ENCODE data around the gene EXOC6.
A peak's percentile ranks its signal among the peaks of the same experiment; 100 is the strongest.

EXOC6 gene, protein sequence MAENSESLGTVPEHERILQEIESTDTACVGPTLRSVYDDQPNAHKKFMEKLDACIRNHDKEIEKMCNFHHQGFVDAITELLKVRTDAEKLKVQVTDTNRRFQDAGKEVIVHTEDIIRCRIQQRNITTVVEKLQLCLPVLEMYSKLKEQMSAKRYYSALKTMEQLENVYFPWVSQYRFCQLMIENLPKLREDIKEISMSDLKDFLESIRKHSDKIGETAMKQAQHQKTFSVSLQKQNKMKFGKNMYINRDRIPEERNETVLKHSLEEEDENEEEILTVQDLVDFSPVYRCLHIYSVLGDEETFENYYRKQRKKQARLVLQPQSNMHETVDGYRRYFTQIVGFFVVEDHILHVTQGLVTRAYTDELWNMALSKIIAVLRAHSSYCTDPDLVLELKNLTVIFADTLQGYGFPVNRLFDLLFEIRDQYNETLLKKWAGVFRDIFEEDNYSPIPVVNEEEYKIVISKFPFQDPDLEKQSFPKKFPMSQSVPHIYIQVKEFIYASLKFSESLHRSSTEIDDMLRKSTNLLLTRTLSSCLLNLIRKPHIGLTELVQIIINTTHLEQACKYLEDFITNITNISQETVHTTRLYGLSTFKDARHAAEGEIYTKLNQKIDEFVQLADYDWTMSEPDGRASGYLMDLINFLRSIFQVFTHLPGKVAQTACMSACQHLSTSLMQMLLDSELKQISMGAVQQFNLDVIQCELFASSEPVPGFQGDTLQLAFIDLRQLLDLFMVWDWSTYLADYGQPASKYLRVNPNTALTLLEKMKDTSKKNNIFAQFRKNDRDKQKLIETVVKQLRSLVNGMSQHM

DNA sequence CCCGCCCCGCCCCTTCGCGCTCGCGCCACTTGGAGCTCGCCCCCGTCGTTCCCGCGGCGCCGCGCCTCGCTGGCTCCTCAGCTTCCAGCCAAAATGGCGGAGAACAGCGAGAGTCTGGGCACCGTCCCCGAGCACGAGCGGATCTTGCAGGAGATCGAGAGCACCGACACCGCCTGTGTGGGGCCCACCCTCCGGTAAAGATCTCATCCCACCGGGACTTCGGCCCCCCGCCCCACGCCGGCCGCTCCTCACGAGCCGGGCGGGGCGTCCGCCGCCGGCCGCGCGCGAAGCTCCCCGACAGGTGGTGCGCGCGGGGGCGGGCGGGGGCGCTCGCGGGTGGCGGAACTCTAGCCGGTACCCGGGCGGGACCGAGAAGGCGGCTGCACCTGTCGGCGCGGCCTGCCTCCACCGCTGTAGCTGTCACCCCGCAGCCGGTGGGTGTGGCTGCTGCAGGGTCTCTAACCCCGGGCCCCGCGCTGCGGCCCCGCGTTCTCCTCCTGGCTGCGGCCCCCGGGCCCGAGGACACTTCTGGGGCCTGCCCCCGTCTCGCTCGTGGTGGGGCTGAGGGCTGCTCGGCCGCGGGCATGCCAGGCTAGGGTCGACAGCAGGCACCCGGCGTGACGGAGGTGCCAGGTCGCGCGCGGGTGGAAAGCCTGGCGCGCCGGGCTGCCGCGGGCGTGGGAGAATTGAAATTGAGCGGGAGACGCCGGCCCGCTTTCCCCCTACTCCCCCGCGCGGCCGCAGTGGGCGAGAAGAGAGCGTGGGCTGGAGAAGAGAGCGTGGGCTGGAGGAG is at the start of gene EXOC6:
Gene EXOC6 (plus strand): TSS at position 80 of the 793 bp plus-strand sequence. CDS start 14 bp downstream, at position 94.
- DNase-seq (ENCODE audit: low read depth in 2 of 2): peak; percentile 64 to 70

DNA sequence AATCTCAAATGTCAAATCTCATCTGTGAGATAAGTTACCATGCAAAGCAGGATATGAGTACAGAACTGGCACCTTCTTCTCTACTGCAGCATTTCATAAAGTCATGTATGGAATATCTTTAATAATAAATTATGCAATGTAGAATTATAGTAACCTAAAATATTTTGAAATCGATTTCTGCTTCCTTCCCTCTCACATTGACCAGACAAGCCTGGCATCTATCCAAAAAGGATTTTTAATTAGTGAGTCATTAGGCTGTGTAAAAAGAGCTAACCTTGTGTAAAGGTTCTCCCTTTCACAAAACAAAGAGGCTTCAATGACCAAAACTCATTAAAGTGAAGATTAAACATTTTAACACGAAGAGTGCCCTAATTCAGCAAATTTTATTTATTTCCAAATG is 48.8 kb upstream of the EXOC6 start:
- DNase-seq (ENCODE audit: low read depth in 2 of 2): no peak

DNA sequence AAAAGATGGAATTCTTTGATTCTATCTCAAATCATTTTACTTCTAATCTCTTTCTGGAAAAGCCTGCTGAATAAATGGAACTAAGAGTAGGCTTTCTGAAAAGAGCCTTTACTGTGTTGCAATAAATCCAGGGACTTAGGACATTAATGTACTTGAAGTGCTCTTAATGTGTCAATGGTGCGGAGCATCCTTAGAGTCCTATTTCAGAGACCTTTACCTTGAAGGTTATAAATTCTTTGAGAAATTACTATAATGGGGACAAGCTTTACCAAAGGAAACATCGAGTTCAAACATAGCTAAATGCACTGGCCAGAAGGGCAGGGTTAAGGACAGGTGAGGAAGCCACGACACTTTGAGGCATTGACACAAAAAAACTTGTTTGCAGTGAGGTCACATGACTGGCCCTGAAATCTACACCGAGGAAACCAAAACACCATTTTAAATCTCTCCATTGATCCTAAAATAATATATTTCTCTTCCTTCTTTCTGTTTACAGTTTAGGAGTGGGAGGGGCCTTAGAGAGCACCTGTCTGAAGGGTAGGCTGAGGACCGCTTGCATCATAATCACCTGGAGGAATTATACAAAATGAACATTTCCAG is 48.1 kb upstream of the EXOC6 start:
- DNase-seq (ENCODE audit: low read depth in 2 of 2): no peak

DNA sequence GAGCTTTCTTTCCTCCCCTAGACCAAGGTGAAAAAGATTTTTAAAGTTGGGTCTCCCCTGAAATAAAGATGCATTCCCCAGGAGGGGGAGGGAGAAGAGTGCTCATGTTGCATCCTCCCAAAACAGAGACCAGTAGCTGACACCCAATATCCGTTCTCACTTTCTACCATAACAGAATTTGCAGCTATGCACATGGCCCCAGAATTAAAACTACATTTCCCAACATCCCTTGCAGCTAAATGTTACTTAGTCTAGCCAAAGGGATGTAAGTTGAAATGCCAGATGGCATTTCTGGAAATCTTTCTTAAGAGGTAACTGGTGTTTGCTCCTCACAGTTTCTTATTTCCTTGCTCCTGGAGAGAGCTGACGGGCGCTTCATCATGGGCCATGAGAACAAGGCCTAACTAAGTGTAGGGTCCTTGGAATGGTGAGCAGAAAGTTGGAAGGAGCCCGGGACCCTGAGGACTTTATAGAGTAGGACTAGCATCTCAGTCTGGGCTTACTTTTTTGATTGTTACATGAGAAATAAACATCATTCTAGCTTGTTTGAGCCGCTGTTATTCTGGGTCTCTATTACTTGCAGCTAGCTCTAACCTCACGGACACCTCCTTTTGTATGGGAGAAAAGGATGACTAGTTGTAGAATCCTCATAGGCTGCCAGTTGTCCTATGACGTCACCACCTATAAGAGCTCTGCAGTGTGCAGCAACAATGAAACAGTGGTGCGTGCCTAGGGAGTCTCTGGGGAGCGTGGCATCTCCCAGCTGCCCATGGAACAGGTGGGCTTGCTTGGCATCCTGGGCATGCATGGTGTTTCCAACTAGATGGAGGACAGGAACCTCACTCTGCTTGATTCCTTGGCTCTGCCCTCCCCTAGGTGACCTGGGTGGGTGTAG is 46.1 kb upstream of the EXOC6 start:
- no peak for DNase-seq (ENCODE audit: low read depth in 2 of 2)

DNA sequence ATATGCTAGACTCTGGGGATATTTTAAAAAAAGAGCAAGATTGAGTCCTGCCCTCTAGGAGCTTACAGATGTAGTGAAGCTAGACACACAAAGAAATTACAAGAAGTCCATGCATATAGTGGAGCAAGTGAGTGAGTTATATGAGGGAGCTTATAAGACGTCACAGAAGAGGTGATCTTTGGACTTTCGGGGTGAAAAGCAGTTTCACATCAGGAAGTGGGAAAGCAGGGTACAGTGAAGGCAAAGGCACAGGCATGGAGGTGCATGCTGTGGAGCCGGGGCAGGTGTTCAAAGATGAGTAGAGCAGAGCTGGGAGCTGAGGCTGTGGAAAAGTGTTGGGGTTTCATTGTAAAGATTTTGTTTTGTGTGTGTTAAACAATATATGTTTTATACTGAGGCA is 38.5 kb upstream of the EXOC6 start:
- no peak for DNase-seq (ENCODE audit: low read depth in 2 of 2)

DNA sequence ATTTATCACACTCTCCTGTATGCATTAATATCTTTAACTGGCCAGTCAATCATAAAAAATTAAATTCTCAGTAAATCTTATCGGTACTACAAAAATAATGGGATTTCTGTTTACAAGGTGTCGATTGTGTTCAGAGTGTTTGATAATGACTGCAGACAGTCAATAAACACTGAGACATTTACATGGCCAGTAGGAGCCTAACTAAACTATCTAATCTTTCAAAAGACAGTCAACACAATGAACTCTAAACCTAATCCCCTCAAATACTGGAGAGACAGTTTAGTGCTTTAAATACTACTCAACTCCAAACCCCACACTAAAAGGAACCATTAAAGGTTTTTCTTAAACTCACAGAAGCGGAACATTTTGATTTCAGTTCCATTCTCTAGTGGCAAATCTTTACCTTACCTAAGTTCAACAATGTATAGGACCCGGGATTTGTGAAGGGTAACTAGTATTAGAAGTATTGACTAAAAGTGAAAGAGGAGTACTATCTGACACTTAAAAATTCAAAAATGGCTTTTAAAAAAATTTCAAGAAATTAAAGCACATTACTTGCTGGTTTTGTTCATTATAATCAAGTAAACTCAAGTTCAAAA is 37.3 kb upstream of the EXOC6 start:
- no peak for DNase-seq (ENCODE audit: low read depth in 2 of 2)

DNA sequence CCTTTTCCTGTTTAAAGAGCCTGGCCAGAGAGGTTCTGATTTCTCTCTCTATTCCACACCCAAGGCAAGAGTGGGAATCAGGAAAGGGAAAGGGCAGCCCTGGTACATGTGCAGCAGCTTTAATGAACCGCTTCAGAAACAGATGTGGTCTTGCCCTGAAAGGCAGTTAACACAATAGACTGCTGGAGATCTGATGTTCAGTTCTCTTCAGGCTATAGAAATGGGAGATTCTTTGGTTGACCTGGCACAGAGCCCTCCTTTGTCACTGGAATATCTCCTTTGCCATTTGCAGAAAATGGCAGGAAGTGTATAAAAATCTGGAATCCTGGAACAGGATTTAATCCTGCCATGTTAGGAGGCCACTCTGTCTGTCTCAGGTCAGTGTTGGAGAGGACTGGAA is 36.3 kb upstream of the EXOC6 start:
- no peak for DNase-seq (ENCODE audit: low read depth in 2 of 2)

DNA sequence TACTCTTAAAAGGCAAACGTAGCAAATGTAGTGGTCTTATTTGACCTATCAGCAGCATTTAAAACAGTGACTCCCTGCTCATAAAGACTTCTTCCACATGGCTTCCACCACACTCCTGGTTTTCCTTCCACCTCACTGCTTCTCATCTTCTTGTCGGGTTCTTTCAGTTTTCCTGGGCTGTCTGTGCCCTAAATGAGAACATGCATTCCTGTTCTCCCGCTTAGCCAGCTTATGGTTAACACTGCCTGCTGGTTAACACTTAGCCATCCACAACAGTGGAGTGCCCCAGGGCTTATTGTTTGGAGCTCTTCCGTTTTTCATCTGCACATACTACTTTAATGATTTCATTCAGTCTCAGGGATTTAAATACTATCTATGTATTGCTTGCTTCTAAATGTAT is 34.3 kb upstream of the EXOC6 start:
- DNase-seq (ENCODE audit: low read depth in 2 of 2): no peak

DNA sequence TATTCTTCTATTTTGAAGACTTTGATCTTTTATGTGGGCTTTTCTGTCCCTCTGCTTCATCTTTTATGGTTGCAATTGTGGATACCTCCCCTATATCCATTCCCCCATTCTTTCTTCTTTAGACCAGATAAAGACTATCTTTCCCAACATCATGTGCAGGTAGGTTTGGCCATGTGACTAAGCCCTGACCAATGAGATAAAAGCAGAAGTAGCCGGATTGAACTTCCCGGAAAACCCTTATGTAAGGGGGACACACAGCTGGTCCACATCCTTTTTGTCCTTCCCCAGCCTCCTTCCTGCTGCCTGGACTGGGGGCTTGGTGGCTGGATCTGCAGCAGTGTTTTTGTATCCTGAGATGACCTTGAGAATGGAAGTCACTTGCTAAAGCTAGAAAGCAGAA is 33.5 kb upstream of the EXOC6 start:
- DNase-seq (ENCODE audit: low read depth in 2 of 2): no peak

DNA sequence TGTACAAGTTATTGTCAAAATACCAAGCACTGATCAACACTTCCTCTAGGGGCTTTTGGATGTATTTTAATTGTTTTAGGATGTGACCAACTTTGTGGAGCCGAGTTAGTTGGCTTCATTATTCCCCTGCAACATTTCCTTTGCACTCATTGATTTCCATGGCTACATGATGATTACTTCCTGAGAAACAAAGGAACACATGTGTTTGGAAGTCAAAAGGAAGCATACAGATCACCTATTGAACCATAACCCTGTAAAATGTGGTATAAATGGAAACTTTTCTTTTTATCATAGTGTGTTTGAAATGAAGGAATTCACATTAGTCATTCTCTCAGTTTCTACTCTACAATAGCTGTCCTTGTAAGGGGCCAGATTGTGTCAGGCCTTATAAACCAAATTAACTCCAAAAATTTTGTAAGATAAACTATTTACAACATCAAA is 32.2 kb upstream of the EXOC6 start:
- no peak for DNase-seq (ENCODE audit: low read depth in 2 of 2)

DNA sequence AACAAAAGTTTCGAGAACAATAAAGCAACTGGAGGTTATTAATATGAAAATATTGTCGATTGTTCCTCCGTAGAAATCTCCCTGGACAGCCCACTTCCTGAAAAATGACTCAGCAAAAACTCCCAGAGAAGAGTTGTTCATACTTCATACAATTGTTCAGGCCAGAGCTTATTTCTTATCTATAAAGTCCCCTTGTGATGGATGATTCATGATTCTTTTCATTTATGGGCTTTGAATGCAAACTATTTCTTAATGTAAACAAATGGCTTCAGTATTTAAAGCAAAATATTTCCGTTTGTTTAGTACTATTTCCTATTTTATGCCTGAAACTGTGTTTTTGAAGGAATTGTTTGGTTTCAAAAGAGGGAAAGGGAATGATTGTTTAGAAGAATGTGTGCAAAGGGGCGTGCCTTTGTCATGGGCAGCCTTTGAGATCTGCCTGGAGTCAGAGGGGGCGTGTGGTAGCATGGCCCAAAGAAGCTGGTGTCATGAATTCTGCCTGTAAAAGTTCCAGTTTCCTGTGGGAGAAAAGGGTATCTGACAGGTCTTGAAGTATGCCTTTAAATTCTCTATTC is 26.2 kb upstream of the EXOC6 start:
- DNase-seq (ENCODE audit: low read depth in 2 of 2): no peak

DNA sequence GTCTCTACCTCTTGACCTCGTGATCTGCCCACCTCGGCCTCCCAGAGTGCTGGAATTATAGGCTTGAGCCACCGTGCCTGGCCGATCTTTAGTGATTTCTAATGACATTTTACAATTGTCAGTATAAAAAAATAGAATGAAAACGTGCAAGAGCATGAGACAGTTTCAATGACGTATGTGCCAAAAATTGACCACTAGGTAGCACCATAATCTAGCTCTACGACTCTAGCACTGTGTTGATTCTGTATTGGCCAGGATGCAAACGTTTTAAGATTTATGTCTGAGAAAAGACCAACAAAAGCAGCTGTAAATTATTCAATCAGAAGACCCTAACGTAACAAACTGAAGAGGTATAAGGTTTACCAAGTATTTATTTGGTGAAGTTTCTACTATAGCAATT is 25.4 kb upstream of the EXOC6 start:
- DNase-seq (ENCODE audit: low read depth in 2 of 2): no peak

DNA sequence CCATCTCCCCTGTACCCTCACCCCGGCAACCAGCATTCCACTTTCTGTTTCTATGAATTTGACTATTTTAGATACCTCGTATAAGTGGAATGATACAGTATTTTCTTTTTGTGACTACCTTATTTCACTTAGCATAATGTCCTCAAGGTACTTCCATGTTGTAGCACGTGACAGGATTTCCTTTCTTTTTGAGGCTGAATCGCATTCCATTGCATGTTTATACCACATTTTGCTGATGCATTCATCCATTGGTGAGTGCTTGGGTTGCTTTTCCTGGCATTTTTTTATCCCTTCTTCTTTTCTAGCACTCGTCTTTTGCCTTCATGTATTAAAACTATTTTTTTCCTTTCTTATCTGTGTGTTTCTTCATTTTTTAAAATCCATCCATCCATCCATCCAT is 22.3 kb upstream of the EXOC6 start:
- DNase-seq (ENCODE audit: low read depth in 2 of 2): no peak

DNA sequence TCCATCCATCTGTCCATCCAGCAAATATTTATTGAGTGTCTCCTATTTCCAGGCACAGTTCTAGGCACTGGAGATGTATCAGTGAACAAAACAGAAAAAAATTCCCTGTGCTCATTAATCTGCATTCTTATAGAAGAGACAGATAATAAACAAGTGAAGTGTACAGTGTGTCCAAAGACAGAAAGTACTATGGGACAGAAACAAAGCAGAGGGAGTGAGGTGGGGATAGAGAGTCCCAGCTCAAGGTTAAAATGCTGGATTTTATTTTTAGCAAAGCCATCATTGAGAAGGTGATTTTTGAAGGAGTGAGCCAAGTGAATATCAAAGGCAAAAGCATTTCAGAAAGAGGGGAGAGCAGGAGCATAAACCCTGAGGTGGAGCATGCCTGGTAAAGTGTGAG is 21.8 kb upstream of the EXOC6 start:
- no peak for DNase-seq (ENCODE audit: low read depth in 2 of 2)

DNA sequence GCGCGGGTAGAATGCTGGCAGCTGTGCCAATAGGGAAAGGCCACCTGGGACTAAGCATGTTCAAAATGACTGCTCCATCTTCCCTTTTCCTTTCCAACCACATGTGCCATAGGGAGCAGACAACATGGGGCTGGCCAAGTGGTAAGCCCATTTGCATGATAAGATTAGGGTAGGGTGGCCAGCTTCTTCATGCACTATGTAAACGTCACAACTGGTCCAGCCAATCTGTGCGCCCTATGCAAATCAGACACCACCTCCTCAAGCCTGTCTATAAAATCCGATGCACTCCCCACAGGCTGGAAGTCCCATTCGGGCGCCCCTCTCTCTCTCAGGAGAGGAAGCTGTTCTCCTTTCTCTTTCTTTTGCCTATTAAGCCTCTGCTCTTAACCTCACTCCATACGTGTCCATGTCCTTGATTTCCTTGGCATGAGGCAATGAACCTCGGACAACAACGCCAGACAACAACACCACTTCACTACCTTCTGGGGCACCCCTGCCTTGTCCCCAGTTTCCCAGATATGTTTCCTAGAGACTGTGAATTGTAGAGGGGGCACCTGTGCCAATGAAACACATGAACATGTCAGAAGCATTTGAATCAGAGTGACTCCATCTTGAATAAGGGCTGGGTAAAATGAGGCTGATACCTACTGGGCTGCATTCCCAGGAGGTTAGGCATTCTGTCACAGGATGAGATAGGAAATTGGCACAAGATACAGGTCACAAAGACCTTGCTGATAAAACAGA is 19.1 kb upstream of the EXOC6 start:
- no peak for DNase-seq (ENCODE audit: low read depth in 2 of 2)

DNA sequence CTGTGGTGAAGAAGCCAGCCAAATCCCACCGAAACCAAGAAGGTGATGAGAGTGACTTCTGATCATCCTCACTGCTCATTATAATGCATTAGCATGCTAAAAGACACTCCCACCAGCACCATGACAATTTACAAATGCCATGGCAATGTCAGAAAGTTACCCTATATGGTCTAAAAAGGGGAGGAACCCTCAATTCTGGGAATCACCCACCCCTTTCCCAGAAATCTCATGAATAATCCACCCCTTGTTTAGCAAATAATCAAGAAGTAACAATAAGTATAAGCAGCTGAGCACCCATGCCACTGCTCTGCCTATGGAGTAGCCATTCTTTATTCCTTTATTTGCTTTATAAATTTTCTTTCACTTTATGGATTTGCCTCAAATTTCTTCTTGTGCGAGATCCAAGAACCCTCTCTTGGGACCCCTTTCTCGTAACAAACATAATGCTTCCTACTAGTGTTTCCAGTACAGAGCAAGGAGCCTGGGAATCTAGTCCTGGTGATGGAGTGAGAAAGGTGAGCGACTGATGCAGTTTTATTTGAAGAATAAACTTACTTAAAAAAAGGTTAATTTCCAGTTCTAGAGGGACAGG is 18.4 kb upstream of the EXOC6 start:
- DNase-seq (ENCODE audit: low read depth in 2 of 2): no peak

DNA sequence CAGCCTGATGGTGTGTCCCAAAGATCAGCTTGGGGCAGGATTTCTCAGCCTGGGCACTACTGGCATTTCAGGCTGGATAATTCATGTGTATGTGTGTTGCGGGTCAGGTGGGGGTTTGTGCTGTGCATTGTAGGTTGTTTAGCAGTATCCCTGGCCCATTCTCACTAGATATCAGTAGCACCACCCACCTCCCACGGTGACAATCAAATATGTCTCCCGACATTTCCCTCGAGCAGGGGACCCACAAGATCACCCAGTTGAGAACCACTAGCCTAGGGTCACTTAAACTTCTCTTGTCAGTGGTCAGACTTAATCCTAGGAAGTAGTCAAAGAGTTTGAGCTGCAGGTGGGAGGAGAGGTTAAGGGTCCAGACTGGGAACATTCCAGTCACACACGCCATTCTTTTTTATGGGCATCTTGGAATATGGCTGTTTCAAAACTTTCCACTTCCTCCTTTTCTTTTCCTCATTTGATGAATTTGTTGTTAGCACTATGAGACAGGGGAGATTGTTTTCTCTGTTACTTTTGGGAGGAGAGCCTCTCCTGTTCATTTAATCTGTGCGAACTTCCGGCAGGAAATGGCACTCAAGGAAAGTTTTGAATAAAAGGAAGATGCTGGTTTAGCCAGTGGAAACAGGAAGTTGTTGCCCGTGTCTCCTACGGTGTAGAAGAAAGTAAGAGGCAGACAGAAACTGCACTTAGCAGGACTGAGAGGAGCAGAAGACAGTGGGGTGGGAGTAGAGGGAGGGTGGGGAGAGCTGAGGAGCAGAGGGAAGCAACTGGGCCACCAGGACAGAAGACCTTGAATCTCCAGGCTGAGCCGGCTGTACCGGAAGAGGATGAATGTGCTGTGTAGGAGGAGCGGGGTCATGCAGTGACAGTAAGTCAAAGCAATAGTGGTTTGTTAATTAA is 17.6 kb upstream of the EXOC6 start:
- no peak for DNase-seq (ENCODE audit: low read depth in 2 of 2)

DNA sequence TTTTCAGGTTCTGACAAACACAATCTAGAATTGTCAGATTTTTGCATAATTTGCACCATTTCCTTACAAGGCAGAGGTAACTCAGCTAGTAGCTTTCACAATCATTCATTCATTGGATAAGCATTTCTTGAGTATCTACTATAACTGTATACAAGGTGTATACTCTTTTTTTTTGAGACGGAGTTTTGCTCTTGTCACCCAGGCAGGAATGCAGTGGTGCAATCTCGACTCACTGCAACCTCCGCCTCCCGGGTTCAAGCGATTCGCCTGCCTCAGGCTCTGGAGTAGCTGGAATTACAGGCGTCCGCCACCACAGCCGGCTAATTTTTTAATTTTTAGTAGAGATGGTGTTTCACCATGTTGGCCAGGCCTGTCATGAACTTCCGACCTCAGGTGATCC is 16.2 kb upstream of the EXOC6 start:
- no peak for DNase-seq (ENCODE audit: low read depth in 2 of 2)
